Measurements from ENCODE around the gene EPHX1.

The EPHX1 gene

DNA sequence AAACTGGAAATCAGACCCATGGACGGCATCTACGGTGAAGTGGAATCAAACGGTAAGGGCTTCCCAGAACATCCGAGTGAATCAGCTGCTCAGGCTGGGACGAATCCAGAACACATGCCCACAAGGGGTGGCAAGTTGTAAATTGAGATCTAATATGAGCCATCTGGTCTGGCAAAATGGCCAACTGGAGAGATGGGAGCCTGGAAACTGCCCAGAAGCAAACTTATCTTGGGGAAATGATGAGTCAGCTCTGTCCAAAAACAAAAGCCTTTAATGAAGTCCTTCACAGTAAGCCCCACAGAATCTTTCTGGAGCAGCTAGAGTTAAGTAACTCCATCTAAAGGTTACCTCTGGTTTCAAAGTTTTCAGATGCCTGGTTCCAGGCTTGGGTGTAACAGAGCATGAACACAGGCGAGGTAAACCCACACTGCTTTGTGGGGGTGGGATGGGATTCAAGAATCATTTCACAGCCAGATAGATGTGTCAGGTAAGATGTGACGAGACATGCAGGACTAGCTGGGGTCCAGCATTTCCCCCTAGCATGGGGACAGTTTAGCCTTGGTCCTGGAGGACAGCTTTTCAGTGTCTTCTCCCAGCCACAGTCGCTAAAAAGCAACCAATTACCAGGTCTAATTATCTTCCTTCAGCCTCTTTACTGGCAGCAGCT, 42.8 kb upstream of the EPHX1 start:
- TF ChIP-seq, protein P1, sequence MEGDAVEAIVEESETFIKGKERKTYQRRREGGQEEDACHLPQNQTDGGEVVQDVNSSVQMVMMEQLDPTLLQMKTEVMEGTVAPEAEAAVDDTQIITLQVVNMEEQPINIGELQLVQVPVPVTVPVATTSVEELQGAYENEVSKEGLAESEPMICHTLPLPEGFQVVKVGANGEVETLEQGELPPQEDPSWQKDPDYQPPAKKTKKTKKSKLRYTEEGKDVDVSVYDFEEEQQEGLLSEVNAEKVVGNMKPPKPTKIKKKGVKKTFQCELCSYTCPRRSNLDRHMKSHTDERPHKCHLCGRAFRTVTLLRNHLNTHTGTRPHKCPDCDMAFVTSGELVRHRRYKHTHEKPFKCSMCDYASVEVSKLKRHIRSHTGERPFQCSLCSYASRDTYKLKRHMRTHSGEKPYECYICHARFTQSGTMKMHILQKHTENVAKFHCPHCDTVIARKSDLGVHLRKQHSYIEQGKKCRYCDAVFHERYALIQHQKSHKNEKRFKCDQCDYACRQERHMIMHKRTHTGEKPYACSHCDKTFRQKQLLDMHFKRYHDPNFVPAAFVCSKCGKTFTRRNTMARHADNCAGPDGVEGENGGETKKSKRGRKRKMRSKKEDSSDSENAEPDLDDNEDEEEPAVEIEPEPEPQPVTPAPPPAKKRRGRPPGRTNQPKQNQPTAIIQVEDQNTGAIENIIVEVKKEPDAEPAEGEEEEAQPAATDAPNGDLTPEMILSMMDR (conservative IDR thresholded peaks at IDR 0.05) = no peak
- H3K27ac ChIP-seq = peak overlapping the region; percentile 50; the same call in 1 of the 2 replicates

GRCh38 chr1:225767634-225768540, 42.0 kb upstream of the EPHX1 start:
- TF ChIP-seq, protein P1 (conservative IDR thresholded peaks at IDR 0.05) = no peak
- peak overlapping the region; percentile 50 for H3K27ac ChIP-seq

DNA sequence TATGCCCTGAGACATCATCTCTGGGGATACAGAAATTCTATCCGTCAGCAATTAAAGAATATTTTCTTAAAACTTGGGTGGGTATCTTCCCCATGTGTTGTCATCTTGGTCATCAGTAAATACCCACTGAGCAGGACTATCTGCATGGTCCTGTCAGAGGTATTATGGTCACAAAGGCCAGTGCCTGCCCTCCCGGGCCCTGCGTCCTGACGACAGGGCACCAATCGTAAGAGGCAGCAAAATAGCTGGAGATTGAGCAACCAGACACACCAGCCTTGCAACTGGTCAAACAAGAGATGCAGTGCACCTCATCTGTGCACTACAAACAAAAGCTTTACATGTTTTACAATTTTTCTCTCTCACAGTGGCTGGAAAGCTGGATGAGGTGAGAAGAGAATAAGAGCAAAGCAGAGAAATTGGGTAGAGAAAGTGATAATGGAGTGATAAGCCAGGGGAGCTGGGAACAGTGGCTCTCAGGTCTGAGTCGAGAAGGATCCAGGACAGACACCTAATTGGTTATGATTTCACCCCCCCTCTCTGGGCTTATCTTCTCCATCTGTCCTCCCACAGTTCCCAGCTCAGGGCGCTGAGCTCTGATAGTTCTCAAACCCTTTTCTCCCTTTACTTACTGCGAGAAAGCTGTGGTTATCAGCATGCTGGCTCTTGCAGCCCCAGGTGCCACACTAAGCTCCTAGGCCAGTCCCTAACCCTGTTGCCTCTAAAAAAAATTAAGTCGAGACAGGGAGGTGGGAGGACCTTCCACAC, 41.1 kb upstream of the EPHX1 start:
- peak overlapping the region; percentile 50 for H3K27ac ChIP-seq
- TF ChIP-seq, protein P1 (conservative IDR thresholded peaks at IDR 0.05) = no peak

DNA sequence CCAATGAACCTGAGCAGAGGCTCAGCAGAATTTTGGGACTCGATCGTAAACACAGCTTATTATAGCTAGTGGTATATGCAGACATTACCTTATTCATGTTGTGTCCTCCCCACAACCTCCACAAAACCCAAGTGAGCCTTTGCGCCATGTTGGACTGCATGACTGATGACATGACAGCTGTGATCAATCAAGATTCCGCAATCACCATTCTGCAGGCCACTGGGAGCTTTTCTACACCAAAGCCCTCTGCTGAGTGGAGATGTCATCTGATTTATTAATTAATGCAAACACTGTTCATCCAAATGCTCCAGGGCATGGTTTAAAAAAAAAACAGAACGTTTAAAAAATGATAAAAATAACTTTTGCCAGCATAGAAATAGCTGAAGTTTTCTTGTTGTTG, 40.2 kb upstream of the EPHX1 start:
- peak overlapping the region; percentile 50 for H3K27ac ChIP-seq
- TF ChIP-seq, protein P1 (conservative IDR thresholded peaks at IDR 0.05) = no peak

GRCh38 chr1:225770561-225771248, 39.2 kb upstream of the EPHX1 start:
- TF ChIP-seq, protein P1 (conservative IDR thresholded peaks at IDR 0.05) = no peak
- peak overlapping the region; percentile 99 for H3K27ac ChIP-seq

GRCh38 chr1:225771661-225772322, 38.1 kb upstream of the EPHX1 start:
- TF ChIP-seq, protein P1 (conservative IDR thresholded peaks at IDR 0.05) = no peak
- H3K27ac ChIP-seq = peak overlapping the region; percentile 99

Data from VCaP (cell line).